ENCODE measurements around the gene LMBR1.
"Not testable (repeated sequence)": the region's sequence is repeated elsewhere in the genome, so short reads cannot be mapped to it uniquely, and the experiment has no call there.

LMBR1 gene

DNA sequence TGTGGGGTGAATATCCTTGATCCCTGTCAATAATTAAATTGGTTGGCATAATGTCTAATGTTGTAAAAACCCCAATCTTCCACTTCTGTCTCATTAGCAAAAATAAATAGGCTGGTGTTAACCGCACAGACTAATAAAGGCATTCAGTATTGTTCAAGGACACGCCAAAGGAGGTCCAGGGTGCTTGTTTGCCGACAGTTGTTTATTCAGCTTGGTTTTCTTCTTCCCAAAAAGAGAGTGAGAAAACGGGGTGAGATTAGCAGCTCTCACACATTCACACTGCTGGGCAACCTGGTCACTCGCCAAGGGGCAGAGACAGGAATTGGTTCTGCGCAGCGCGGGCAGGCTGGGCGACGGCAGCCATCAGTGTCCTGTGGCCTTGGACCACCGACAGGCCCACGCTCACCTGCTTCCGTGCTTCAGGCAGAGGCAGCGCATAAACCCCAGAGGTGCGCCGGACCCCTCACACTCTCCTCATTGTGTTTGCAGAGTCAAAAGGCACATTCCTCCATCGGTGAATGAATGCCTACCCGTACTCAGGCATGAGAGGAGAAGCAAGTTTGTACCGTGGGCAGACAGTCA, 26.2 kb upstream of the LMBR1 start:
- TF ChIP-seq, protein P1, sequence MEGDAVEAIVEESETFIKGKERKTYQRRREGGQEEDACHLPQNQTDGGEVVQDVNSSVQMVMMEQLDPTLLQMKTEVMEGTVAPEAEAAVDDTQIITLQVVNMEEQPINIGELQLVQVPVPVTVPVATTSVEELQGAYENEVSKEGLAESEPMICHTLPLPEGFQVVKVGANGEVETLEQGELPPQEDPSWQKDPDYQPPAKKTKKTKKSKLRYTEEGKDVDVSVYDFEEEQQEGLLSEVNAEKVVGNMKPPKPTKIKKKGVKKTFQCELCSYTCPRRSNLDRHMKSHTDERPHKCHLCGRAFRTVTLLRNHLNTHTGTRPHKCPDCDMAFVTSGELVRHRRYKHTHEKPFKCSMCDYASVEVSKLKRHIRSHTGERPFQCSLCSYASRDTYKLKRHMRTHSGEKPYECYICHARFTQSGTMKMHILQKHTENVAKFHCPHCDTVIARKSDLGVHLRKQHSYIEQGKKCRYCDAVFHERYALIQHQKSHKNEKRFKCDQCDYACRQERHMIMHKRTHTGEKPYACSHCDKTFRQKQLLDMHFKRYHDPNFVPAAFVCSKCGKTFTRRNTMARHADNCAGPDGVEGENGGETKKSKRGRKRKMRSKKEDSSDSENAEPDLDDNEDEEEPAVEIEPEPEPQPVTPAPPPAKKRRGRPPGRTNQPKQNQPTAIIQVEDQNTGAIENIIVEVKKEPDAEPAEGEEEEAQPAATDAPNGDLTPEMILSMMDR (IDR thresholded peaks at IDR 0.05; ENCODE audit: extremely low read depth, insufficient read depth, missing control alignments), result no peak
- in situ Hi-C loops (cut with MboI; ENCODE audit: low pct_unique_long_range_greater_than_20kb, low sequenced_read_pairs, unreplicated experiment), result no loop called here
- DNase-seq (ENCODE audit: low spot score), result no peak

DNA sequence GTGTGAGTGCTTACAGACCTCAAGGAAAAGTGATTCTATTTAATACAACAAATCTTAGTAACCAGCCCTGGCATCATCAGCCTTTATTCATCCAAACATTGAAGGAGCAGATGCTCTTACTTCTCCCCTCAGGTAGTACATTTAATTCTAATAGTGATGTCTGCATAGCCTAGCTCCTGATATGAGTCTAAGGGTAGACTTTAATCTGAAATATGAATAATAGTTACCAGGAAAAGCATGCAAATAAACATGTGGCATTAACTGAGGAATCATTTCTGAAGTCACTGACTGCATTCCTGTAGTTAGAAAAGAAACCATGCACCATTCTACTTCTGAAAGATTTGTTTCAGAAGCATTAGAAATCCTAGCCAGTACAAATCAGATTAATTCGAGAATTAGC, 25.7 kb upstream of the LMBR1 start:
- TF ChIP-seq, protein P1 (IDR thresholded peaks at IDR 0.05; ENCODE audit: extremely low read depth, insufficient read depth, missing control alignments), result no peak
- DNase-seq (ENCODE audit: low spot score), result no peak
- in situ Hi-C loops (cut with MboI; ENCODE audit: low pct_unique_long_range_greater_than_20kb, low sequenced_read_pairs, unreplicated experiment), result no loop called here

DNA sequence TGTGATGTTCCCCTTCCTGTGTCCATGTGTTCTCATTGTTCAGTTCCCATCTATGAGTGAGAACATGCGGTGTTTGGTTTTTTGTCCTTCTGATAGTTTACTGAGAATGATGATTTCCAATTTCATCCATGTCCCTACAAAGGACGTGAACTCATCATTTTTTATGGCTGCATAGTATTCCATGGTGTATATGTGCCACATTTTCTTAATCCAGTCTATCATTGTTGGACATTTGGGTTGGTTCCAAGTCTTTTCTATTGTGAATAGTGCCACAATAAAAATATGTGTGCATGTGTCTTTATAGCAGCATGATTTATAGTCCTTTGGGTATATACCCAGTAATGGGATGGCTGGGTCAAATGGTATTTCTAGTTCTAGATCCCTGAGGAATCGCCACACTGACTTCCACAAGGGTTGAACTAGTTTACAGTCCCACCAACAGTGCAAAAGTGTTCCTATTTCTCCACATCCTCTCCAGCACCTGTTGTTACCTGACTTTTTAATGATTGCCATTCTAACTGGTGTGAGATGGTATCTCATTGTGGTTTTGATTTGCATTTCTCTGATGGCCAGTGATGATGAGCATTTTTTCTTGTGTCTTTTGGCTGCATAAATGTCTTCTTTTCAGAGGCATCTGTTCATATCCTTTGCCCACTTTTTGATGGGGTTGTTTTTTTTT, 16.7 kb upstream of the LMBR1 start:
- in situ Hi-C loops (cut with MboI; ENCODE audit: low pct_unique_long_range_greater_than_20kb, low sequenced_read_pairs, unreplicated experiment); DNase-seq (ENCODE audit: low spot score): not testable (repeated sequence)

DNA sequence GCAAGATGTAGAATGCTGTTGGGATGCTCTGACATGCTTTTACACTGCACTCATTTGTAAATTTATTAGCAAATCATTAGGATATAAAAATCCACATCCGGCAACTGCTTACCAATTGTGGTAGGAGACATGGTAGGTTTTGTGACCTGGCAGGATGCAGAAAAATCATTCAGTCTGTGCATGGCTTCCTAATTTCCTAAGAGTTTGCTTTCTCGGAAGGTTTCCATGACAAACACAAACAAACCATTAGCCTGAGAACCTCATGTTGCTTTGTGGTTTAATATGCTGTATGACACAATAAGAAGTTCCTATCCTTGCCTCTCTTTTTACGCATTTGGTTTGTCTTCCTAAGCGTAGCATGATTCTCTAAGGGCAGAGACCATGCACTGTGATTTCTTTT, 14.7 kb upstream of the LMBR1 start:
- in situ Hi-C loops (cut with MboI; ENCODE audit: low pct_unique_long_range_greater_than_20kb, low sequenced_read_pairs, unreplicated experiment), result no loop called here
- DNase-seq (ENCODE audit: low spot score), result no peak
- TF ChIP-seq, protein P1 (IDR thresholded peaks at IDR 0.05; ENCODE audit: extremely low read depth, insufficient read depth, missing control alignments), result no peak

DNA sequence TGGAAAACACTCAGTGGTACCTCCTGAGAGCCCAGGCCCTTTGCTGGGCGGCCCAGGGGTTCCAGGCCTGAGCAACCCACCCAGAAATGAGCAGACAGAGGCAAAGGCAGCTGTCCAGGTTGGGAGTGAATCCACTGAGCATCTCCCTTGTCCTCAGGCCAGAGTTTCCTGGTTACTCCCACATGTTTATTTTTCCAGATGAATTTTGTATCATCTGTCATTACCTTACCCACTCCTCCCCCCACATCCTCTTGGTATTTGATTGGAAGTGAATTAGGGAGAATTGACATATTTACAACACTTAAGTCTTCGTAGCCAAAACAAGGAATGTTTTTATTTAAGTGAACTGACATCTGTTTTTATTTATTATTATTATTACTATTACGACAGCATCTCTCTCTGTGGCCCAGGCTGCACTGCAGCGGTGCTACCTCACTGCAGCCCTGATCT, 13.2 kb upstream of the LMBR1 start:
- DNase-seq (ENCODE audit: low spot score), result no peak
- in situ Hi-C loops (cut with MboI; ENCODE audit: low pct_unique_long_range_greater_than_20kb, low sequenced_read_pairs, unreplicated experiment), result no loop called here
- TF ChIP-seq, protein P1 (IDR thresholded peaks at IDR 0.05; ENCODE audit: extremely low read depth, insufficient read depth, missing control alignments), result no peak

DNA sequence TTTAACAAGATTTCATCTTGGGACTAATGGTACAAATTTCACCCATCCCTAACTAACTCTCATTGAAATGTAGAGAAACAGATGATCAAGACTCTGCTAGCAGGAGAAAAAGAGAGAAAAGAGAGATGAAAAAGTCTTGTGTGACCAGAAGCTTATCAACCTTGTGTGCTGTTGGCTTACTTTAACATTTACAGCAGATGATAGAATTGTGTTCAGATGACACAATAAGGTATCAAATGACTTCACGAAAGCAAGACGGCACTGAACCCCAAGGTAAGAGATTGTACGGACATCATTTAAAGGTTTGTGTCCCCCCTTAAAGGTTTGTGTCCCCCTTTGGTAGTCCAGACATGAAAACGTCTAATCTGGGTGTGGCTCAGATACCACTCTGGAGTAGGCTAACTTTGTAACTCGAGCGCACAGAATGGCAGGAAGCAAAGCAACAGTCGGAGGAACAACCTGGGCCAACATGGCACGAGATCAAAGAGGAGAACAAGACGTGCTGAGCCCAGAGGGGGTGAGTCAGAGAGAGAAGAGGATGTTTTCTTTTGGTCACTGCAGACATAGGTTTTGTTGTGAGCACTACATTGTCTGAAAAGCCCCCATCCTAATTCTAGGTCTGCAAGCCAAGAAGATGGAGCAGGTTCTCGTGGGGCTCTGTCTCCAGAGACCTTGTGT, 10.4 kb upstream of the LMBR1 start:
- TF ChIP-seq, protein P1 (IDR thresholded peaks at IDR 0.05; ENCODE audit: extremely low read depth, insufficient read depth, missing control alignments), result no peak
- in situ Hi-C loops (cut with MboI; ENCODE audit: low pct_unique_long_range_greater_than_20kb, low sequenced_read_pairs, unreplicated experiment), result no loop called here
- DNase-seq (ENCODE audit: low spot score), result no peak

DNA sequence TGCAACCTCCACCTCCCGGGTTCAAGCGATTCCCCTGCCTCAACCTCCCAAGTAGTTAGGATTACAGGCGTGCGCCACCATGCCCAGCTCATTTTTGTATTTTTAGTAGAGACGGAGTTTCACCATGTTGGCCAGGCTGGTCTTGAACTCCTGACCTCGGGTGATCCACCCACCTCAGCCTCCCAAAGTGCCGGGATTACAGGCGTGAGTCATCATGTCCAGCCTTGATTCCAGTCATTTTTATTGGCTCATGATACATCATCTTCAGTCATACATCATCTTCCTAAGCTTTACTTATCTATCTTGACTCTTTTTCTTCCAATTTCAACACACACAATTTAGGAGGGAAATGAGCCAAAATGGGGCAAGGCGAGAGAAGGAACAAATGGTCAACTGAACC, 7.1 kb upstream of the LMBR1 start:
- DNase-seq (ENCODE audit: low spot score); in situ Hi-C loops (cut with MboI; ENCODE audit: low pct_unique_long_range_greater_than_20kb, low sequenced_read_pairs, unreplicated experiment): not testable (repeated sequence)
